Endothelial cell (in vitro differentiated cells): ENCODE data around the gene ORM1. TPM values are rescaled to one million over a fixed set of nuclear protein-coding genes. Genes with fewer than 3 reads are reported as not detected.
"Not testable (repeated sequence)": the region's sequence is repeated elsewhere in the genome, so short reads cannot be mapped to it uniquely, and the experiment has no call there.

Source experiments
- DNase-seq: peaks from one replicate; pipeline ENCODE4 v3.0.0; 2021; ENCODE audit warnings: low spot score
- H3K27ac Mint-ChIP-seq: one replicate; pipeline ENCODE4 v1.8.0; 2021; ENCODE audit warnings: mixed read lengths, inconsistent platforms; ENCODE audit not compliant: unreplicated experiment
- H3K27me3 Mint-ChIP-seq: one replicate; pipeline ENCODE4 v1.8.0; 2021; ENCODE audit warnings: mild to moderate bottlenecking, moderate library complexity, mixed read lengths, inconsistent platforms; ENCODE audit not compliant: unreplicated experiment
- H3K36me3 Mint-ChIP-seq: one replicate; pipeline ENCODE4 v1.8.0; 2021; ENCODE audit warnings: mild to moderate bottlenecking, low read depth, mixed read lengths, inconsistent platforms; ENCODE audit not compliant: unreplicated experiment
- H3K4me1 Mint-ChIP-seq: one replicate; pipeline ENCODE4 v1.8.0; 2021; ENCODE audit warnings: mild to moderate bottlenecking, mixed read lengths, inconsistent platforms; ENCODE audit not compliant: unreplicated experiment
- H3K4me3 Mint-ChIP-seq: one replicate; pipeline ENCODE4 v1.8.0; 2021; ENCODE audit warnings: mild to moderate bottlenecking, mixed read lengths, inconsistent platforms; ENCODE audit not compliant: unreplicated experiment
- H3K9me3 Mint-ChIP-seq: one replicate; pipeline ENCODE4 v1.8.0; 2021; ENCODE audit warnings: mixed read lengths, inconsistent platforms; ENCODE audit not compliant: unreplicated experiment
- total RNA-seq: library from RNA; stranded (reverse); fragmentation: NEBNext Ultra II Directional; extraction: Animal tissue kit (Norgen Biotek cat#: 25700); gene quantifications from one replicate; pipeline ENCODE4 v1.2.1, GENCODE V29; 2021; ENCODE audit not compliant: unreplicated experiment
- TF ChIP-seq, protein P1 (sequence below): fragments of 200-600 bp; sonication (generic); IDR thresholded peaks from one replicate; pipeline ENCODE4 v1.5.0; 2021; ENCODE audit warnings: antibody characterized with exemption; ENCODE audit not compliant: unreplicated experiment

ORM1 gene
- total RNA-seq, 1 donor from 2014 or later = not detected

DNA sequence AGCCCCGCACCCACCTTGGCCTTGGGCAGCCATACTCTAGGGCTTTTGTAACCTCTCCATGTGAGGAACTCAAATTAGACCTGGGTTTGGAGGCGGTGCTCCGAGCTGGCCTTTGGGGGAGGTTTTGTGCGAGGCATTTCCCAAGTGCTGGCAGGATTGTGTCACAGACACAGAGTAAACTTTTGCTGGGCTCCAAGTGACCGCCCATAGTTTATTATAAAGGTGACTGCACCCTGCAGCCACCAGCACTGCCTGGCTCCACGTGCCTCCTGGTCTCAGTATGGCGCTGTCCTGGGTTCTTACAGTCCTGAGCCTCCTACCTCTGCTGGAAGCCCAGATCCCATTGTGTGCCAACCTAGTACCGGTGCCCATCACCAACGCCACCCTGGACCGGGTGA lies 6.7 kb downstream of the ORM1 start, which contains the start of gene ORM2:
TSS of gene ORM2 (plus strand) at position 245 of the 398 bp plus-strand sequence. CDS start at position 281, 36 bp downstream.
- H3K4me3 Mint-ChIP-seq, H3K36me3 Mint-ChIP-seq, H3K27me3 Mint-ChIP-seq, H3K4me1 Mint-ChIP-seq, H3K9me3 Mint-ChIP-seq, DNase-seq: not testable (repeated sequence)
- peak within 1 kb of the TSS; percentile 20 for H3K27ac Mint-ChIP-seq

DNA sequence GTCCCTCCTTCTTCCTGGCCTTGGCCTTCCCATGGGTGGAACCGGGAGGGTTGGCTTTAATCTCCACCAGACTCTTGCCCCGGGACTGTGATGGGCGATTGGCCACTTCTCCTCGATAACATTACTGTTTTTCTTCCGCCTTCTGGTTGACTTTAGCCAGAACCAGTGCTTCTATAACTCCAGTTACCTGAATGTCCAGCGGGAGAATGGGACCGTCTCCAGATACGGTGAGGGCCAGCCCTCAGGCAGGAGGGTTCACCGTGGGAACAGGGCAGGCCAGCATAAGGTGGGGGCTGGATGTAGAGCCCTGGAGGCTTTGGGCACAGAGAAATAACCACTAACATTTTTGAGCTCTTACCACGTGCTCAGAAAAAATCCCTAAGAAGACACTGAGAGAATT lies 7.7 kb downstream of the ORM1 start:
- Mint-ChIP-seq H3K4me3 (no peak overlapping the region), H3K27me3 (peaks cover 3% of the 10 kb centered on the region), H3K27ac (peak overlapping the region; percentile 20)

DNA sequence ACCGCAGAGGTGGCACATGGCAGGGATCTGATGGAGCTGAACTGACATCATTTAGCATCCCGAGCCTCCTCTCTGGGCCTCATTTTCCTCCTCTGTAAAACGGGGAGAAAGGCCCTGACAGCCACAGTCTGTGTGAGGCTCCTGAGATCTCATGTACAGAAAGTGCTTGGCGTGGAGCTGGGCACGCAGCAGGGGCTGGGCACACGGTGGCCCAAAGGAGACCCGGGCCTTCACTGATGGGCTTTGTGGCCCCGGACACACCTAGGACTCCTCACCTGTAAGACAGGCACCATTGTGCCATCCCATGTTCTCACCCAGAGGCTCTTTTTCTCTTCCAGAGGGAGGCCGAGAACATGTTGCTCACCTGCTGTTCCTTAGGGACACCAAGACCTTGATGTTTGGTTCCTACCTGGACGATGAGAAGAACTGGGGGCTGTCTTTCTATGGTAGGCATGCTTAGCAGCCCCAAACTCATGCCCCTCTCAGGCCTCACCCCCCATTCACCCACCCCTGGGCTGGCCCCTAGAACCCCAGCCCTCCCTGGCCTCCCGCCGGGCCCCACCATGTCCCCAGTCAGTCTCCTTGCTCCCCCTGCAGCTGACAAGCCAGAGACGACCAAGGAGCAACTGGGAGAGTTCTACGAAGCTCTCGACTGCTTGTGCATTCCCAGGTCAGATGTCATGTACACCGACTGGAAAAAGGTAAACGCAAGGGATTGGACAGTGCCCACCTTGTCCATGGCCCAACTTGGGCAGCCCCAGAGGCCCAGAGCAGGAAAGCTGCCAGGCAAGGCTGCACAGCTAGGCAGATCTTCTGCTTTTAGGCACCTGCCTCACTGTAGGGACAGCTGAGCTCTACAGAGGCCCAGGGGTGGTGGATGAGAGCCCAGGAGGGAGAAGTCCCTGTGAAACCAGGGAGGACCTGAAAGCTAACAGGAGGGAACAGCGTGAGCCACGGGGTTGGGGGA lies 8.6 kb downstream of the ORM1 start:
- not testable (repeated sequence) for H3K4me1 Mint-ChIP-seq, H3K9me3 Mint-ChIP-seq, H3K27ac Mint-ChIP-seq, H3K4me3 Mint-ChIP-seq, H3K27me3 Mint-ChIP-seq, DNase-seq
- H3K36me3 Mint-ChIP-seq = peaks cover 13% of the 10 kb centered on the region

More for the DNA sequence above, 7.7 kb downstream of the ORM1 start:
- Mint-ChIP-seq H3K4me1 (no peaks in the 10 kb centered on the region), H3K9me3 (no peaks in the 10 kb centered on the region), H3K36me3 (peaks cover 8% of the 10 kb centered on the region)
- no peak for DNase-seq
- TF ChIP-seq, protein P1, sequence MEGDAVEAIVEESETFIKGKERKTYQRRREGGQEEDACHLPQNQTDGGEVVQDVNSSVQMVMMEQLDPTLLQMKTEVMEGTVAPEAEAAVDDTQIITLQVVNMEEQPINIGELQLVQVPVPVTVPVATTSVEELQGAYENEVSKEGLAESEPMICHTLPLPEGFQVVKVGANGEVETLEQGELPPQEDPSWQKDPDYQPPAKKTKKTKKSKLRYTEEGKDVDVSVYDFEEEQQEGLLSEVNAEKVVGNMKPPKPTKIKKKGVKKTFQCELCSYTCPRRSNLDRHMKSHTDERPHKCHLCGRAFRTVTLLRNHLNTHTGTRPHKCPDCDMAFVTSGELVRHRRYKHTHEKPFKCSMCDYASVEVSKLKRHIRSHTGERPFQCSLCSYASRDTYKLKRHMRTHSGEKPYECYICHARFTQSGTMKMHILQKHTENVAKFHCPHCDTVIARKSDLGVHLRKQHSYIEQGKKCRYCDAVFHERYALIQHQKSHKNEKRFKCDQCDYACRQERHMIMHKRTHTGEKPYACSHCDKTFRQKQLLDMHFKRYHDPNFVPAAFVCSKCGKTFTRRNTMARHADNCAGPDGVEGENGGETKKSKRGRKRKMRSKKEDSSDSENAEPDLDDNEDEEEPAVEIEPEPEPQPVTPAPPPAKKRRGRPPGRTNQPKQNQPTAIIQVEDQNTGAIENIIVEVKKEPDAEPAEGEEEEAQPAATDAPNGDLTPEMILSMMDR = no peak

DNA sequence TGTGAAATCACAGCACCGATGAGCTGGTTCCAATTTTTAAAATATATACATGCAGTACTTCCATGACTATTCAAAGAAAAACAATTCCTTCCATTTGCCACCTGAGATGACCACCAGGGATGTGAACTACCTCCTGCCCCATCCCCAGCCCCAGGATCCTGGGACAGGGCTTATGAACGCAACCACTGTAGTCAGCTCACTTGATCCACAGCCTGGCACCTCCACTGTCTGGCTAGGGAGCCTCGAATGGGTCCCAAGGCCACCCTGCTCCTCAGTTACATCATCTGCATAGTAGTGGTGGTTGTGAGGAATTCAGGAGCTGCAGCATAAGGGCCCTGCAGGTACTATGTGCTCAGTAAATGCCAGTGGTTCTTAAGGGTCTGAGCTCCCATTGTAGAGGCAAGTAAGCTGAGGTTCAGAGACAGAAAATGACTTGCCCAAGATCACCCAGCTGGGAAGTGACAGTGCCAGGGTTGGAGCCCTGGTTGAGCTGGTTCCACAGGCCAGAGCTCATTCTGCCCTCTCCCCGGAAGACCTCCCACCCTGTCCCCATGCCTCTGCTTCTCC lies 9.7 kb downstream of the ORM1 start:
- not testable (repeated sequence) for H3K4me3 Mint-ChIP-seq, DNase-seq, H3K4me1 Mint-ChIP-seq, H3K27ac Mint-ChIP-seq, H3K9me3 Mint-ChIP-seq, H3K27me3 Mint-ChIP-seq
- H3K36me3 Mint-ChIP-seq = peaks cover 19% of the 10 kb centered on the region

DNA sequence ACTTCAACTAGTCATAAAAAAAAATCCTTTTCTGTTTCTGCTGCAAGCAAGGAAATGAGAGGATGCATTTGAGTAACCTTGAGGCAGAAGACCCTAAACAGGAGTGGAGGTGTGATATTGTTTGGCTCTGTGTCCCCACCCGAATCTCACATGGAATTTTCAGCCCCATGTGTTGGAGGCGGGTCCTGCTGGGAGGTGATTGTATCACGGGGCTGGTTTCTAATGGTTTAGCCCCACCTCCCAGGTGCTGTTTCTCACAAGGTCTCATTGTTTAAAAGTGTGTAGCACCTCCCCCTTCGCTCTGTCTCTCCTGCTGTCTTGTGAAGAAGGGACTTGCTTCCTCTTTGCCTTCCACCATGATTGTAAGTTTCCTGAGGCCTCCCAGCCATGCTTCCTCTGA lies 10.8 kb downstream of the ORM1 start:
- H3K4me3 Mint-ChIP-seq, H3K27me3 Mint-ChIP-seq, H3K9me3 Mint-ChIP-seq, DNase-seq, H3K27ac Mint-ChIP-seq, H3K4me1 Mint-ChIP-seq: not testable (repeated sequence)
- H3K36me3 Mint-ChIP-seq = peaks cover 27% of the 10 kb centered on the region

DNA sequence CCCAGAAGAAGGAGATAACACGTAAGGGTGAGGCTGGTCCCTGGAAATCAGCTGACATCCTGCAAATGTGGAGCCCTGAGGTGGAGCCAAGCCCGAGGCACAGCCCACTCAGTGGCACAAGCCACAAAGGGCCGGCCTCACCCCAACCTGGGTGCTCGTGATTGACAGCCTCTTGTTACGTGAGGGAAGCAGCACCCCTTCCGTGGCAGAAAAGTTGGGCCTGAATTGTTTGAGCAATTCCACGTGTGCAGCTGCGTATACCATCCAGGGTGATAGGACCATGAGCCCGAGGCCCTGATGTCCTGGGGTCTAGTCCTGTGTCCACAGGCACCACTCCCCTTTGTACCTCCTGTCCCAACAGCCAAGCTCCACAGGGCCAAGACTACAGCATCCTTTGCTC lies 11.6 kb downstream of the ORM1 start:
- TF ChIP-seq, protein P1 = no peak
- Mint-ChIP-seq H3K4me1 (no peaks in the 10 kb centered on the region), H3K27ac (no peak overlapping the region)

DNA sequence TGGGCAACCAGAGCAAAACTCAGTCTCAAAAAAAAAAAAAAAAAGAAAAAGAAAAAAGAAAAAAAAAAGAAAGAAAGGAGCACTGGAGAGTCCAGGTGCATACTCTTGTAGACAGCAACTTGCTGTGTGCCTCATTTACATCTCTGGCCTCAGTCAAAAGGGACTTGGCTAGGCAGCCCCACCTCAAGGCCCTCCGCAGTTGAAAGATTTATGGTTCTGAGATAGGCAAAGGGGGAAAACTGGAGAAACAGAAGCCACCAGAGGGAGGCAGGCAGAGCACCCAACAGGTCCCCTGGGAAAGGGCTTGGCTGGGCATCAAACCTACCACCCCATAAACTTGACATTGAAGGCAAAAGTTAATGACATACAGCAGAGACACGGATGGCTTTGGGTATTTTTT lies 12.8 kb downstream of the ORM1 start:
- Mint-ChIP-seq H3K27me3 (no peaks in the 10 kb centered on the region), H3K4me3 (no peak overlapping the region), H3K4me1 (no peaks in the 10 kb centered on the region), H3K9me3 (no peaks in the 10 kb centered on the region), H3K36me3 (peaks cover 44% of the 10 kb centered on the region), H3K27ac (no peak overlapping the region)
- no peak for DNase-seq
- TF ChIP-seq, protein P1 = no peak

More for the DNA sequence above, 11.6 kb downstream of the ORM1 start:
- no peak for DNase-seq
- peaks cover 3% of the 10 kb centered on the region for H3K27me3 Mint-ChIP-seq
- H3K9me3 Mint-ChIP-seq = no peaks in the 10 kb centered on the region
- H3K4me3 Mint-ChIP-seq = no peak overlapping the region
- peaks cover 32% of the 10 kb centered on the region for H3K36me3 Mint-ChIP-seq
